Measurements from ENCODE around the gene RPL36. TPM values are rescaled to one million over a fixed set of nuclear protein-coding genes. Genes with fewer than 3 reads are reported as not detected.

The RPL36 gene
- total and polyA plus RNA-seq, 2 donors (not counting 1 experiment from before 2014, with no cell fraction given): 341 to 864 TPM

DNA sequence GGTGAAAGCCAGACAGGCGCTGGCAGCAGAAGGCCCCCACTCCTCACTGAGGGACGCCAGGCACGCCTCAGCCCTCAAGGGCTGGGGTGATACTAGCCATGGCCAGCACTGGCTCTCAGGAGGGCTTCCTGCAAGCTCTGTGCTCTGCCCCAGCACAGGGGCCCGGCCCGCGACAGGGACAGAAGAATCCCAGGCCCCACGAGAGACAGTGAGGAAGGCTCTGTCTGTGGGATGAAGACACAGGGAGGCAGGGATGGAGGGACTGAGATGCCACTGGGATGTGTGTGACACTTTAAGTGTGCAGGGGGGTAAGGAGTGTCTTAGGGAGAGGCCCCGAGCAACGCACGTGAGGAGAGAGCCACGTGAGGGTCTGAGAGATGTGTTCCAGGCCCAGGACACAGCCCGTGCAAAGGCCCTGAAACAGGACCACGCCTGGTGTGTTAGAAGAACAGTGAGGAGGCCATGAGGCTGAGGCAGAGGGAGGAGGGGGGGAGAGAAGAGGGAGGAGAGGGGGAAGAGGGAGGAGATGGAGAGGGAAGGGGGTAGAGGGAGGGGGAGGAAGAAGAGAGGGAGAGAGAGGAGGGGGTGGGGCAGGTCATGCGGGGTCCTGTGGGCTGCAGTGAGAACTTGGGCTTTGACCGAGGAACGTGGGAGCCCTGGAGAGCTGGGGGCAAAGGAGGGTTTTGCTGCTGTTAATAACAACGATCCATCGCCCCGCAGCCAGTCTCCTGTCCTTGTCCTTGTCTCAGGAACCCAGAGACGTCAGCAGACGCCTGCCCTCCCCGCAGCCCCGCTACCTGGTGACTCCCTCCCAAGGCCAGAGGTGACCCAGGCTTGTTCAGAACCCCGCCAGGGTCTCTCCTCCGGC is 7.2 kb downstream of the RPL36 start:
- Histone ChIP-seq H3K9ac (ENCODE audit: insufficient read depth, low read length) (no peak overlapping the region), H3K27me3 (ENCODE audit: control insufficient read depth, insufficient read depth, low read length) (no peaks in the 10 kb centered on the region), H3K27ac (ENCODE audit: insufficient read depth, low read length) (no peak overlapping the region), H3K4me1 (ENCODE audit: control insufficient read depth, extremely low read depth, insufficient read depth, low read length) (no peaks in the 10 kb centered on the region), H2AFZ (ENCODE audit: low read length) (no peak overlapping the region), H3K9me3 (ENCODE audit: control insufficient read depth, insufficient read depth, low read depth, low read length) (no peaks in the 10 kb centered on the region), H3K79me2 (ENCODE audit: control insufficient read depth, insufficient read depth, low read length) (peaks cover 40% of the 10 kb centered on the region), H4K20me1 (ENCODE audit: control insufficient read depth, extremely low read depth, insufficient read depth, low read length) (no peaks in the 10 kb centered on the region), H3K4me2 (ENCODE audit: extremely low read depth, insufficient read depth, low read length) (no peak overlapping the region), H3K4me3 (replicated peaks in 1 of 4; ENCODE audit: control extremely low read depth in 1 of 4, insufficient read depth in 1 of 4, low read depth in 3 of 4, low read length in 4 of 4) (no peak overlapping the region), H3K36me3 (ENCODE audit: control insufficient read depth, insufficient read depth, low read length) (peaks cover 53% of the 10 kb centered on the region)
- no peak for DNase-seq (ENCODE audit: low read depth in 2 of 2)
- TF ChIP-seq, protein P1, sequence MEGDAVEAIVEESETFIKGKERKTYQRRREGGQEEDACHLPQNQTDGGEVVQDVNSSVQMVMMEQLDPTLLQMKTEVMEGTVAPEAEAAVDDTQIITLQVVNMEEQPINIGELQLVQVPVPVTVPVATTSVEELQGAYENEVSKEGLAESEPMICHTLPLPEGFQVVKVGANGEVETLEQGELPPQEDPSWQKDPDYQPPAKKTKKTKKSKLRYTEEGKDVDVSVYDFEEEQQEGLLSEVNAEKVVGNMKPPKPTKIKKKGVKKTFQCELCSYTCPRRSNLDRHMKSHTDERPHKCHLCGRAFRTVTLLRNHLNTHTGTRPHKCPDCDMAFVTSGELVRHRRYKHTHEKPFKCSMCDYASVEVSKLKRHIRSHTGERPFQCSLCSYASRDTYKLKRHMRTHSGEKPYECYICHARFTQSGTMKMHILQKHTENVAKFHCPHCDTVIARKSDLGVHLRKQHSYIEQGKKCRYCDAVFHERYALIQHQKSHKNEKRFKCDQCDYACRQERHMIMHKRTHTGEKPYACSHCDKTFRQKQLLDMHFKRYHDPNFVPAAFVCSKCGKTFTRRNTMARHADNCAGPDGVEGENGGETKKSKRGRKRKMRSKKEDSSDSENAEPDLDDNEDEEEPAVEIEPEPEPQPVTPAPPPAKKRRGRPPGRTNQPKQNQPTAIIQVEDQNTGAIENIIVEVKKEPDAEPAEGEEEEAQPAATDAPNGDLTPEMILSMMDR (conservative IDR thresholded peaks at IDR 0.05 in 1 of 2, IDR thresholded peaks at IDR 0.05 in 1 of 2; ENCODE audit: low read depth in 1 of 2, low read length in 2 of 2): no peak
- TF ChIP-seq EZH2 (IDR thresholded peaks at IDR 0.05; ENCODE audit: low read length, missing control alignments): no peak

DNA sequence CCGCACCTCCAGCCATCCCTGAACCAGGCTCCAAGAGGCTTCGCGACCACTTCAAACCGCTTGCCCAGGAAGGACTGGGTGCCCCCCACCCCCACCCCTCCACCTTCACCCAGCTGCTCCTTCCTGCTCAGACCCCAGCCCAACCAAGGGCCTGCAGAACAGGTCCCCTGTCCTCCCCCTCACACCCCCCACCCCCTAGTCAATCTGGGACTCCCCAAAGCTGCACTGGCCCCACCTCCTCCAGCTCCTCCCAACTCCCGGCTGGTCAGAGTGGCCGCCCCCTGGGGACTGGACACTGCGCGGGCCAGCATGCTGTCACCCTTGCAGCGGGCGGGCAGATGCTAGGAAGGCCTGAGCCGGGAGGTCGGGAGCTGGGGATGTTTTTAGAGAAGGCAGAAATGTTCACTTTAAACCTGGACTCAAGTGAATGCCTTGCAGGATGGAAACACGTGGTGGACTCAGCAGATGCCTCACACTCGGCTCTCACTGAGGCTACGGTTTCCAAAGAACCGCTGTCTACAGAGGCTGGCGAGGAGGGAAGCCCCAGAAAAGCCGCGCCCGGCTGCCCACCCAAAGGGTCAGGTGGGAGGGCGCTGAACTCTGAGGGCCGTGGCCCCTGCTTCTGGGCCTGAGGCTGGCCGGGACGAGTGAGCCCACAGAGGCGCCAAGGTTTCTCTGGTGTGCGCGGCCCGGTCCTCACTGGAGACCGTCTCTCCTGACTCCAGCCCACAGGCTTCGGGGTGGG is 8.0 kb downstream of the RPL36 start:
- peaks cover 46% of the 10 kb centered on the region for H3K36me3 ChIP-seq (ENCODE audit: control insufficient read depth, insufficient read depth, low read length)
- TF ChIP-seq, protein P1 (conservative IDR thresholded peaks at IDR 0.05 in 1 of 2, IDR thresholded peaks at IDR 0.05 in 1 of 2; ENCODE audit: low read depth in 1 of 2, low read length in 2 of 2): no peak
- TF ChIP-seq EZH2 (IDR thresholded peaks at IDR 0.05; ENCODE audit: low read length, missing control alignments): no peak

More for the DNA sequence above, 8.0 kb downstream of the RPL36 start:
- Histone ChIP-seq H3K4me2 (ENCODE audit: extremely low read depth, insufficient read depth, low read length) (no peak overlapping the region), H3K9me3 (ENCODE audit: control insufficient read depth, insufficient read depth, low read depth, low read length) (no peaks in the 10 kb centered on the region), H3K9ac (ENCODE audit: insufficient read depth, low read length) (no peak overlapping the region), H3K27ac (ENCODE audit: insufficient read depth, low read length) (no peak overlapping the region), H3K27me3 (ENCODE audit: control insufficient read depth, insufficient read depth, low read length) (no peaks in the 10 kb centered on the region), H4K20me1 (ENCODE audit: control insufficient read depth, extremely low read depth, insufficient read depth, low read length) (no peaks in the 10 kb centered on the region), H2AFZ (ENCODE audit: low read length) (no peak overlapping the region), H3K4me1 (ENCODE audit: control insufficient read depth, extremely low read depth, insufficient read depth, low read length) (no peaks in the 10 kb centered on the region), H3K79me2 (ENCODE audit: control insufficient read depth, insufficient read depth, low read length) (peaks cover 32% of the 10 kb centered on the region), H3K4me3 (replicated peaks in 1 of 4; ENCODE audit: control extremely low read depth in 1 of 4, insufficient read depth in 1 of 4, low read depth in 3 of 4, low read length in 4 of 4) (no peak overlapping the region)
- DNase-seq (ENCODE audit: low read depth in 2 of 2): no peak
